ENCODE data around the gene TBL1XR1.

Gene TBL1XR1

DNA sequence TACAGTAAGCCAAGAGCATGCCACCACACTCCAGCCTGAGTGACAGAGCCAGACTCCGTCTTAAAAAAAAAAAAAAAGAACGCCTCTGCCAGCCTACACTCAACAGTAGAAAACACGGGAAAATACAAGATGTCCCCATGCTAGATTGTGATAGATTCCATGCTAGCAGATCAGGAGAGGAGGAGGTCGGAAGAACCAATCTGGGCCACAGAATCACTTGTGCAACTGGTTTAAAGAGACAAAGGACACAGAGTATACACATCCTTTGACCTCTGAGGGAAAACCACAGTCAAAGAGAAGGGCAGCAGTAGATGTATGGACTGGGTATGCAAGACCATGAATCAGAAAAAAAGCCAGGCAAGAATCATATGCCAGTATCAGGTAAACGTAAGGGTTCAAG is 15.9 kb downstream of the TBL1XR1 start:
- Histone ChIP-seq H3F3A (ENCODE audit: insufficient read depth, low read length) (no peaks in the 10 kb centered on the region), H4K20me1 (ENCODE audit: insufficient read depth, low read length) (no peaks in the 10 kb centered on the region; the same call in 1 of the 2 replicates), H3K9ac (ENCODE audit: low read length) (no peak overlapping the region; the same call in 1 of the 2 replicates), H3K4me1 (ENCODE audit: insufficient read depth, low read length, severe bottlenecking) (peaks cover 92% of the 10 kb centered on the region), H3K79me2 (ENCODE audit: insufficient read depth, low read length) (peaks cover 100% of the 10 kb centered on the region), H3K4me2 (ENCODE audit: low read length) (peak overlapping the region; percentile 43), H2AFZ (ENCODE audit: low read length) (no peak overlapping the region), H3K9me3 (ENCODE audit: low read length) (no peaks in the 10 kb centered on the region), H3K4me3 (ENCODE audit: low read depth, low read length, poor library complexity, severe bottlenecking) (peak overlapping the region; percentile 8), H3K36me3 (ENCODE audit: insufficient read depth, low read length) (peaks cover 22% of the 10 kb centered on the region; the same call in 1 of the 2 replicates), H3K27ac (ENCODE audit: low read depth, low read length, poor library complexity, severe bottlenecking) (peak overlapping the region; percentile 78), H3K9me2 (ENCODE audit: low read depth, low read length) (no peaks in the 10 kb centered on the region), H3K27me3 (ENCODE audit: insufficient read depth, low read length) (no peaks in the 10 kb centered on the region)
- TF ChIP-seq, protein P1, sequence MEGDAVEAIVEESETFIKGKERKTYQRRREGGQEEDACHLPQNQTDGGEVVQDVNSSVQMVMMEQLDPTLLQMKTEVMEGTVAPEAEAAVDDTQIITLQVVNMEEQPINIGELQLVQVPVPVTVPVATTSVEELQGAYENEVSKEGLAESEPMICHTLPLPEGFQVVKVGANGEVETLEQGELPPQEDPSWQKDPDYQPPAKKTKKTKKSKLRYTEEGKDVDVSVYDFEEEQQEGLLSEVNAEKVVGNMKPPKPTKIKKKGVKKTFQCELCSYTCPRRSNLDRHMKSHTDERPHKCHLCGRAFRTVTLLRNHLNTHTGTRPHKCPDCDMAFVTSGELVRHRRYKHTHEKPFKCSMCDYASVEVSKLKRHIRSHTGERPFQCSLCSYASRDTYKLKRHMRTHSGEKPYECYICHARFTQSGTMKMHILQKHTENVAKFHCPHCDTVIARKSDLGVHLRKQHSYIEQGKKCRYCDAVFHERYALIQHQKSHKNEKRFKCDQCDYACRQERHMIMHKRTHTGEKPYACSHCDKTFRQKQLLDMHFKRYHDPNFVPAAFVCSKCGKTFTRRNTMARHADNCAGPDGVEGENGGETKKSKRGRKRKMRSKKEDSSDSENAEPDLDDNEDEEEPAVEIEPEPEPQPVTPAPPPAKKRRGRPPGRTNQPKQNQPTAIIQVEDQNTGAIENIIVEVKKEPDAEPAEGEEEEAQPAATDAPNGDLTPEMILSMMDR (IDR thresholded peaks at IDR 0.05; ENCODE audit: low read length), result no peak
- no peak for TF ChIP-seq EZH2 (IDR thresholded peaks at IDR 0.05; ENCODE audit: borderline replicate concordance, low read length)

DNA sequence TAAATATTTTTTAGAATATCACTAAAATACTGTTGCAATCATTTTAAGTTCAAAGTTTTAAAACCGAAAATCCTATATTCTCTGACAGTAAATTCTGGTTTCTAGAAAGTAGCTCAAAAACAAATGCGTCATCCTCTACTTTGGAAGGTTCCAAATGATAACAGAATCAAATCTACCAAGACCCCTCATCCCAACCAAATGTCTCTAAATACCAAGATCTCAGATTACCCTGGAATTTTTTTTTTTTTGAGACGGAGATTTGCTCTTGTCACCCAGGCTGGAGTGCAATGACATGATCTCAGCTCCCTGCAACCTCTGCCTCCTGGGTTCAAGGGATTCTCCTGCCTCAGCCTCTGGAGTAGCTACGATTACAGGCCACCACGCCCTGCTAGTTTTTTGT is 16.8 kb downstream of the TBL1XR1 start:
- no peaks in the 10 kb centered on the region; the same call in 1 of the 2 replicates for H4K20me1 ChIP-seq (ENCODE audit: insufficient read depth, low read length)
- H3K79me2 ChIP-seq (ENCODE audit: insufficient read depth, low read length), result peaks cover 100% of the 10 kb centered on the region
- H3K4me1 ChIP-seq (ENCODE audit: insufficient read depth, low read length, severe bottlenecking), result peaks cover 86% of the 10 kb centered on the region
- peak overlapping the region; percentile 78 for H3K27ac ChIP-seq (ENCODE audit: low read depth, low read length, poor library complexity, severe bottlenecking)
- peak overlapping the region; percentile 43 for H3K4me2 ChIP-seq (ENCODE audit: low read length)
- no peaks in the 10 kb centered on the region for H3K9me3 ChIP-seq (ENCODE audit: low read length)
- H2AFZ ChIP-seq (ENCODE audit: low read length), result no peak overlapping the region
- no peaks in the 10 kb centered on the region for H3K27me3 ChIP-seq (ENCODE audit: insufficient read depth, low read length)
- no peaks in the 10 kb centered on the region for H3K9me2 ChIP-seq (ENCODE audit: low read depth, low read length)
- no peak overlapping the region; the same call in 1 of the 2 replicates for H3K9ac ChIP-seq (ENCODE audit: low read length)
- no peaks in the 10 kb centered on the region for H3F3A ChIP-seq (ENCODE audit: insufficient read depth, low read length)
- TF ChIP-seq, protein P1 (IDR thresholded peaks at IDR 0.05; ENCODE audit: low read length), result no peak
- no peak for TF ChIP-seq EZH2 (IDR thresholded peaks at IDR 0.05; ENCODE audit: borderline replicate concordance, low read length)
- peaks cover 22% of the 10 kb centered on the region; the same call in 1 of the 2 replicates for H3K36me3 ChIP-seq (ENCODE audit: insufficient read depth, low read length)
- H3K4me3 ChIP-seq (ENCODE audit: low read depth, low read length, poor library complexity, severe bottlenecking), result peak overlapping the region; percentile 8

DNA sequence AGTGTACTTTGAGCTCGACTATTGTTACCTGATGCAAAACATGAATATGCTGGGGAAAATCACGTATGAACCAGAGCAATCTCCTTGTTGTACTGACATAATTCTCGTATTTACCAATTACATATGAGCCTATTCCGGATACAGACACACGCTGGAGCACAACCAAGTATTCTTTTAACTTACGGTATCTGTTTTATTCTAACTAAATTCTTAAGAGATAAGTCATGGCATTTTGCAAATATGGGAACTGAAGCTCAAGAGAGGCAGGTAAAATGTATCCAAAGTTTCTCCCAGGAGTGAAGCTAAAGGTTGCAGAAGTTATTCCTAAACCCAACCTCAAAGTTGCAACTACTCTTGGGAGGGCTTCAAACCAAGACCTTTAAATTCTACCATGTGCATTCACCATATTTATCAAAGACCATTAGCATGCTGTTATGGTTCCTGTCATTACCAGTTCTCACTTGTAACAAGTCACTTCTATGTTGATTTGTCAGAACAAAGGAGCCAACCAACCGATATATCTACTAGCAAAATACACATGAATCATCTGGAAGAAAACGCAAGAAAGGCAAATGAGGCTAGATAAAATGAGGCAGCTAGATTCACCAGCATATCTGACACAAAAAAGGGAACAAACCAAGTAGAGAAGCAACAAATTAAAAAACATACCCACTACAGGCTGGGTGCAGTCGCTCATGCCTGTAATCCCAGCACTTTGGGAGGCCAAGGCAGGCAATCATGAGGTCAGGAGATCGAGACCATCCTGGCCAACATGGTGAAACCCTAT is 17.8 kb downstream of the TBL1XR1 start:
- Histone ChIP-seq H3K4me1 (ENCODE audit: insufficient read depth, low read length, severe bottlenecking) (peaks cover 86% of the 10 kb centered on the region), H3K79me2 (ENCODE audit: insufficient read depth, low read length) (peaks cover 100% of the 10 kb centered on the region), H4K20me1 (ENCODE audit: insufficient read depth, low read length) (peaks cover 4% of the 10 kb centered on the region; the same call in 1 of the 2 replicates), H3K4me3 (ENCODE audit: low read depth, low read length, poor library complexity, severe bottlenecking) (no peak overlapping the region), H3K4me2 (ENCODE audit: low read length) (peak overlapping the region; percentile 43; the same call in 1 of the 2 replicates), H3K36me3 (ENCODE audit: insufficient read depth, low read length) (peaks cover 22% of the 10 kb centered on the region; the same call in 1 of the 2 replicates), H3K9ac (ENCODE audit: low read length) (no peak overlapping the region; the same call in 1 of the 2 replicates), H3F3A (ENCODE audit: insufficient read depth, low read length) (no peaks in the 10 kb centered on the region), H3K27ac (ENCODE audit: low read depth, low read length, poor library complexity, severe bottlenecking) (peak overlapping the region; percentile 78), H3K9me2 (ENCODE audit: low read depth, low read length) (no peaks in the 10 kb centered on the region), H3K9me3 (ENCODE audit: low read length) (no peaks in the 10 kb centered on the region), H3K27me3 (ENCODE audit: insufficient read depth, low read length) (no peaks in the 10 kb centered on the region), H2AFZ (ENCODE audit: low read length) (no peak overlapping the region)
- TF ChIP-seq, protein P1 (IDR thresholded peaks at IDR 0.05; ENCODE audit: low read length), result no peak
- no peak for TF ChIP-seq EZH2 (IDR thresholded peaks at IDR 0.05; ENCODE audit: borderline replicate concordance, low read length)

All from OCI-LY1 (cell line).